GF-D8 (cell line): Measurements from ENCODE around the gene NAALADL1.

Experiments used
- DNase-seq: peaks from one replicate; lab custom pipeline; 2025; lab: John Stamatoyannopoulos, UW

The NAALADL1 gene

GRCh38 chr11:65058419-65059054 lies at the start of gene NAALADL1:
Gene NAALADL1, minus strand, starts transcription at chr11:65058553. Its CDS starts 32 bp downstream, at chr11:65058521.
- DNase-seq: no peak

GRCh38 chr11:65107751-65108468 lies 49.6 kb upstream of the NAALADL1 start:
- no peak for DNase-seq

- DNase-seq: no peak
These were observed 48.7 kb upstream of the NAALADL1 start for GRCh38 chr11:65107078-65107477.

- no peak for DNase-seq
These were observed 46.3 kb upstream of the NAALADL1 start for GRCh38 chr11:65104628-65105027.

- DNase-seq: no peak
These were observed 45.1 kb upstream of the NAALADL1 start for GRCh38 chr11:65103476-65103875.

GRCh38 chr11:65102142-65103095 lies 44.1 kb upstream of the NAALADL1 start:
- no peak for DNase-seq

GRCh38 chr11:65100674-65101350 lies 42.5 kb upstream of the NAALADL1 start:
- no peak for DNase-seq

- DNase-seq: no peak
These were observed 38.6 kb upstream of the NAALADL1 start for GRCh38 chr11:65096926-65097325.

- peak; percentile 55 for DNase-seq
These were observed 37.8 kb upstream of the NAALADL1 start, which contains the start of gene VPS51 for GRCh38 chr11:65095974-65096806. Gene VPS51, plus strand, starts transcription at chr11:65096214. Its CDS starts 37 bp downstream, at chr11:65096251.

- no peak for DNase-seq
These were observed 37.1 kb upstream of the NAALADL1 start for GRCh38 chr11:65095427-65095826.

GRCh38 chr11:65090628-65091027 lies 32.3 kb upstream of the NAALADL1 start:
- DNase-seq: no peak

- DNase-seq: no peak
These were observed 31.3 kb upstream of the NAALADL1 start for GRCh38 chr11:65089621-65090020.

GRCh38 chr11:65087827-65088226 lies 29.5 kb upstream of the NAALADL1 start:
- no peak for DNase-seq

GRCh38 chr11:65087216-65087615 lies 28.9 kb upstream of the NAALADL1 start:
- DNase-seq: no peak

- DNase-seq: no peak
These were observed 28.5 kb upstream of the NAALADL1 start for GRCh38 chr11:65086809-65087208.

- DNase-seq: no peak
These were observed 27.1 kb upstream of the NAALADL1 start for GRCh38 chr11:65085446-65085845.

GRCh38 chr11:65084598-65085375 lies 26.4 kb upstream of the NAALADL1 start:
- DNase-seq: no peak

GRCh38 chr11:65083834-65084597 lies 25.7 kb upstream of the NAALADL1 start, which contains the start of the genes CDCA5 and ZFPL1:
Gene CDCA5, minus strand, starts transcription at chr11:65084040. Its CDS starts 62 bp downstream, at chr11:65083978.
Gene ZFPL1, plus strand, starts transcription at chr11:65084222. Its CDS starts 477 bp downstream, at chr11:65084699.
- DNase-seq: peak; percentile 87
